Mesendoderm (in vitro differentiated cells): ENCODE data around the gene SDSL.

Experiments used
- DNase-seq: peaks from one replicate; pipeline ENCODE4 v3.0.0; 2013
- H2AK5ac ChIP-seq: 2 replicates; pipeline ENCODE4 v1.6.1; 2013; ENCODE audit warnings: low read length, inconsistent platforms
- H2BK120ac ChIP-seq: 2 replicates; pipeline ENCODE4 v1.6.1; 2013; ENCODE audit warnings: low read depth, mild to moderate bottlenecking, low read length, moderate library complexity, mixed read lengths
- H2BK15ac ChIP-seq: replicated peaks from 2 replicates; pipeline ENCODE4 v1.6.1; 2013; ENCODE audit warnings: low read depth, mild to moderate bottlenecking, moderate library complexity
- H2BK5ac ChIP-seq: 2 replicates; pipeline ENCODE4 v1.6.1; 2013; ENCODE audit warnings: low read length, inconsistent platforms
- H3K18ac ChIP-seq: 2 replicates; pipeline ENCODE4 v1.6.1; 2013; ENCODE audit warnings: mild to moderate bottlenecking, low read length, mixed read lengths
- H3K23ac ChIP-seq: one replicate; pipeline ENCODE4 v1.6.1; 2013; ENCODE audit warnings: low read length
- H3K27ac ChIP-seq: 2 replicates; pipeline ENCODE4 v1.5.1; 2013; ENCODE audit warnings: low read depth, mild to moderate bottlenecking, inconsistent platforms, low read length, moderate library complexity
- H3K27me3 ChIP-seq: 2 replicates; pipeline ENCODE4 v1.6.1; 2013; ENCODE audit warnings: low read length, control low read depth, mild to moderate bottlenecking, inconsistent platforms; ENCODE audit not compliant: insufficient read depth, poor library complexity
- H3K36me3 ChIP-seq: 2 replicates; pipeline ENCODE4 v1.6.1; 2013; ENCODE audit warnings: low read length, inconsistent platforms; ENCODE audit not compliant: control insufficient read depth, insufficient read depth
- H3K4ac ChIP-seq: one replicate; pipeline ENCODE4 v1.6.1; 2013; ENCODE audit warnings: low read depth, mild to moderate bottlenecking, low read length, moderate library complexity
- H3K4me1 ChIP-seq: 2 replicates; pipeline ENCODE4 v1.6.1; 2013; ENCODE audit warnings: low read depth, low read length, inconsistent platforms; ENCODE audit not compliant: control insufficient read depth
- H3K4me2 ChIP-seq: 2 replicates; pipeline ENCODE4 v1.6.1; 2013; ENCODE audit warnings: low read length
- H3K4me3 ChIP-seq: 2 replicates; pipeline ENCODE4 v1.5.1; 2013; ENCODE audit warnings: mild to moderate bottlenecking, low read length
- H3K56ac ChIP-seq: one replicate; pipeline ENCODE4 v1.6.1; 2013; ENCODE audit warnings: low read length
- H3K79me1 ChIP-seq: 2 replicates; pipeline ENCODE4 v1.6.1; 2013; ENCODE audit warnings: low read length, inconsistent platforms
- H3K79me2 ChIP-seq: 2 replicates; pipeline ENCODE4 v1.6.1; 2013; ENCODE audit warnings: mild to moderate bottlenecking, low read length; ENCODE audit not compliant: control insufficient read depth, insufficient read depth
- H3K9ac ChIP-seq: 2 replicates; pipeline ENCODE4 v1.6.1; 2013; ENCODE audit warnings: low read length, inconsistent platforms
- H4K5ac ChIP-seq: one replicate; pipeline ENCODE4 v1.6.1; 2013; ENCODE audit warnings: low read length
- H4K8ac ChIP-seq: one replicate; pipeline ENCODE4 v1.6.1; 2013; ENCODE audit warnings: low read depth, mild to moderate bottlenecking, control low read depth, low read length, moderate library complexity
- WGBS: extraction: QIAGEN DNeasy Blood & Tissue Kit; methylation state at CpG from one replicate; pipeline ENCODE4 v1.1.7; 2013; ENCODE audit warnings: low lambda C conversion rate, missing lambda C conversion rate; ENCODE audit not compliant: insufficient coverage; ENCODE audit errors: extremely low coverage; 5-methylcytosine and 5-hydroxymethylcytosine counted together

The SDSL gene

DNA sequence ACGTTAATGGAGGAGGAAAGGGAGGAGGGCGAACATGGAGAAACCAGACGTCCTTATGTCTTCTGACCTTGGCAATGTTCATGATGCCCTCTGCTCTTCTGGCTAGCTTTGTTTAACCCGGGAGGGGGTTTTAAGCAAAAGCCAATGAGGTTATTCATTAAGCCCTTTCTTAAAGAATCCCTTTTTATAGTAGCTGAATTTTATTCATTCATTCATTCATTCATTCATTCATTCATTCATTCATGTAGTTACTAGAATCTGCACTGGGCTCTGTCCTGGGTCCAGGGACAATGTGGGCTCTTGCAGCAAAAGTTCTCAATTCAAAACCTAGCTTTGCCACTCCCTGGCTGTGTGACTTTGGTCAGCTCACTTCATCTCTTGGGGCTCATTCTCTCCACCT, 35.5 kb downstream of the SDSL start:
- no peak overlapping the region for H2BK120ac ChIP-seq
- no peak overlapping the region for H3K4me2 ChIP-seq
- H3K79me2 ChIP-seq = no peaks in the 10 kb centered on the region
- H3K23ac ChIP-seq = no peak overlapping the region
- no peaks in the 10 kb centered on the region for H3K4me1 ChIP-seq
- no CpG with 5 or more reads among the region's 4 CpGs for WGBS
- H3K27ac ChIP-seq = no peak overlapping the region
- no peak overlapping the region for H3K56ac ChIP-seq
- H3K79me1 ChIP-seq = no peaks in the 10 kb centered on the region
- H3K18ac ChIP-seq = no peak overlapping the region
- no peak for DNase-seq
- no peak overlapping the region for H3K4ac ChIP-seq
- no peak overlapping the region for H2AK5ac ChIP-seq
- H3K36me3 ChIP-seq = no peaks in the 10 kb centered on the region
- no peak overlapping the region for H2BK5ac ChIP-seq
- no peaks in the 10 kb centered on the region for H3K27me3 ChIP-seq
- no peak overlapping the region for H4K5ac ChIP-seq
- H3K4me3 ChIP-seq = no peak overlapping the region
- H2BK15ac ChIP-seq = no peak overlapping the region
- no peak overlapping the region for H4K8ac ChIP-seq
- no peak overlapping the region for H3K9ac ChIP-seq

DNA sequence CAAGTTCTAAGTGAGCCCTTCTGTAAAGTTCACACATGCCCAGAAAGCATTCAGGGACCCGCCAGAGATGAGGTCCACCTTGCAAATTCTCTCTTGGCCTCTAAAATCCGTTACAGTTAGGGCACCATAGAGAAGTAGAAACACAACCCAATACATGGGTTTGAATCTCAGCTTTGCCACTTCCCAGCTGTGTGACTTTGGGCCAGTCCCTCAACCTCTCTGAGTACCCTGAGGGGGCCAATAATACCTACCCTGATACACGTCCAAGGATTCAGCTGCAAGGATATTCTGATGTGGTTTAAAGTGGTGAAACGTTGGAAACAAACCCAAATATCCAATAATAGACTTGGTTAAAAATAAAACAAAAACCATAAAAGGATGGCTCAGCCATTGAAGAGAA, 37.8 kb downstream of the SDSL start:
- DNase-seq = no peak
- Histone ChIP-seq H3K36me3 (no peaks in the 10 kb centered on the region), H4K8ac (no peak overlapping the region), H2BK120ac (no peak overlapping the region), H2BK15ac (no peak overlapping the region), H3K56ac (no peak overlapping the region), H3K27me3 (peaks cover 21% of the 10 kb centered on the region), H3K27ac (no peak overlapping the region), H3K23ac (no peak overlapping the region), H3K4me1 (no peaks in the 10 kb centered on the region), H3K18ac (no peak overlapping the region), H2AK5ac (no peak overlapping the region), H4K5ac (no peak overlapping the region), H3K4ac (no peak overlapping the region), H3K9ac (no peak overlapping the region), H2BK5ac (no peak overlapping the region), H3K4me2 (no peak overlapping the region), H3K4me3 (no peak overlapping the region), H3K79me1 (no peaks in the 10 kb centered on the region), H3K79me2 (no peaks in the 10 kb centered on the region)
- no CpG with 5 or more reads among the region's 4 CpGs for WGBS

DNA sequence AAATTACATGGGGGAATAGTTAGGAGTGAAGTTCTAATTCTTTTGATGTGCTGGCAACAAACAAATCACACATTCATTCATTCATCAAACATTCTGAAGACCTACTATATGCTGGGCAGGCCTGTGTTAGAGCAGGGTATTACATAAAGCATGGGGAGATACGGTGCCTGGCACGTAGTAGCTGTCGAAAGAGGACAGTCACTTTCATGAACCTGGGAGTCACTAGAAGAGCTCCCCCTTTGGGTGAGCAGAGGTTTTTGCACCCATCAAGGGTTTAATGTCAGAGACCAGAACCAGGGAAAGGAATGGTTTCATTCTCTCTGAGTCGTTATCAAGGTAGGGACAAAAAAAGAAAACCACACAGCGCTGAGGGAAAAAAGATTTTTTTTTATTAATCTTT, 39.5 kb downstream of the SDSL start:
- H3K4me2 ChIP-seq = no peak overlapping the region

DNA sequence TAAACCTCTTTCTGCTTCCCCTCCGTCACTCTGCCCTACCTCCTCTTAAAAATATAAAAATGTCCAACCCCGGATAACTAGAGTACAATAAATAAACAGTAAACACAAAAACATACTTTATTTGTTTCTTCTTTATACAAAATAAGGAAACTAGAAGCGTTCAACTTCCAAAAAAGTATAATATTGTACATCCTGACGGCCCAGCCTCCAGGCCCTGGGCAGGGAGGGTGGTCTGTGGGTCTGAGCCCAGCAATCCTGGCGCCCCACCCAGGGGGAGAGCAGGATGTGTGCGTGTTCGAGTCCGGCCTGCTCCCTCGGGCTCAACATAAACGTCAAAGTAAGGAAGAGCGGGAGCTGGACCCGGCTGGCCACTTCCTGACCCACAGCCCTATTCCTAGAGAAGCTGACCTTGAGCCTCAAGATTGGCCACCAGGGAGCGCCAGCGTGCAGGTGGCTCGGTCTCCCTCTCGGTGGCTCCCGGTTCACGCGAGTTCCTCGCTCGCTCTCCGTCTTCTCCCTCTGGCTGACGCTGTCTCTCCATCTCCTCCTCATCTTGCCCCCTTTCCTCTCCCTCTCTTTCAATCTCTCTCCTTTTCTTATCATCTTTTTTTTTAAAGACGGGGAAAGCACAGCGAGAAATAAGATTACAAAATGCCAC, 40.1 kb downstream of the SDSL start:
- no peak overlapping the region for H2AK5ac ChIP-seq
- H2BK15ac ChIP-seq = no peak overlapping the region
- no peak overlapping the region for H3K27ac ChIP-seq
- H2BK120ac ChIP-seq = no peak overlapping the region
- no peak overlapping the region for H4K8ac ChIP-seq
- H3K18ac ChIP-seq = no peak overlapping the region
- no peak overlapping the region for H3K4me3 ChIP-seq
- no peaks in the 10 kb centered on the region for H3K4me1 ChIP-seq
- H3K36me3 ChIP-seq = no peaks in the 10 kb centered on the region
- no peak overlapping the region for H3K4me2 ChIP-seq
- DNase-seq = peak; percentile 82
- H3K27me3 ChIP-seq = peaks cover 44% of the 10 kb centered on the region
- no peak overlapping the region for H3K9ac ChIP-seq
- H4K5ac ChIP-seq = no peak overlapping the region
- WGBS = no CpG with 5 or more reads among the region's 25 CpGs
- H3K4ac ChIP-seq = no peak overlapping the region
- H3K79me1 ChIP-seq = no peaks in the 10 kb centered on the region
- H2BK5ac ChIP-seq = no peak overlapping the region
- H3K23ac ChIP-seq = no peak overlapping the region
- no peaks in the 10 kb centered on the region for H3K79me2 ChIP-seq
- H3K56ac ChIP-seq = no peak overlapping the region

More for the DNA sequence above, 39.5 kb downstream of the SDSL start:
- Histone ChIP-seq H3K27ac (no peak overlapping the region), H4K8ac (no peak overlapping the region), H3K23ac (no peak overlapping the region), H3K4ac (no peak overlapping the region), H3K9ac (no peak overlapping the region), H3K79me2 (no peaks in the 10 kb centered on the region), H3K56ac (no peak overlapping the region), H3K36me3 (no peaks in the 10 kb centered on the region), H4K5ac (no peak overlapping the region), H3K4me1 (no peaks in the 10 kb centered on the region), H2BK120ac (no peak overlapping the region), H2AK5ac (no peak overlapping the region), H2BK15ac (no peak overlapping the region), H3K27me3 (peaks cover 38% of the 10 kb centered on the region), H3K4me3 (no peak overlapping the region), H3K18ac (no peak overlapping the region), H2BK5ac (no peak overlapping the region), H3K79me1 (no peaks in the 10 kb centered on the region)
- WGBS = no CpG with 5 or more reads among the region's 5 CpGs
- DNase-seq = peak; percentile 75

DNA sequence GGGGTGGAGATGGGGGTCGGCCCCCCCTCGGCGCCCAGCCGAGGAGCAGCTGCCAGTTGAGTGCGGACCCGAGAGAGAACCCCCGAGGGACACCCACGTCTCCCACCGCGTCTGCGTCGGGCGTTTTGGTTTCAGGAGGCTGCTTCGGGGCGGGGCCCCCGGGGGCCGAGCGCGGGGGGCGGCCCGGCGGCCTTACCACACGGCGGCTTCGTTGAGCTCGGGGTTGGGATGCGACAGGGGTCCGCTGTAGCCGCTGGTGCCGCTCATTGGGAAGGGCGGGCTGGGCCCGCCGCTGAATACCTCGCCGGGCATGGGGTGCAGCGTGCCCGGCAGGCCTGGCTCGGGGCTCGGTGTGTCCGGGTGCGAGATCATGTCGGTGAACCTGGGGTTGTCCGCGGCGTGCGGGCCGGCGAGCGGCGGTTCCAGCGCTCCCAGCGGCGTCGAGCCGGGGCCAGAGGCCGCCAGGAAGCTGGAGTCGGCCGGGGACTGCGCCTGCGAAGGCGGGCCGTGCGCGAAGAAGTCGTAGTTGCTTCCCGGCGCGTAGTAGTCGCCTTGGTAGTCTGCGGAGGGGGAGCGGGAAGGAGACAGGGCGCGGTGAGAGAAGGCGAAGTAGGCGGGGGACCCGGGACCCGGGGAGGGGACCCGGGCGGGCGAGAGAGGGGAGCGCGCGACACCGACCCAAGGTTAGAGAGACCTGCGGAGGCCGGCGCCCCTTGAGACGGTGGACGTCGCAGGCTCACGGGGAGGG, 41.0 kb downstream of the SDSL start:
- WGBS = no CpG with 5 or more reads among the region's 91 CpGs
- H2BK120ac ChIP-seq = no peak overlapping the region
- H2BK5ac ChIP-seq = no peak overlapping the region
- H3K79me1 ChIP-seq = no peaks in the 10 kb centered on the region
- H3K4ac ChIP-seq = no peak overlapping the region
- H2BK15ac ChIP-seq = no peak overlapping the region
- H3K18ac ChIP-seq = no peak overlapping the region
- H3K9ac ChIP-seq = no peak overlapping the region
- peak overlapping the region; percentile 5 for H3K4me2 ChIP-seq
- no peaks in the 10 kb centered on the region for H3K4me1 ChIP-seq
- no peak overlapping the region for H3K4me3 ChIP-seq
- DNase-seq = no peak
- H3K56ac ChIP-seq = peak overlapping the region; percentile 37
- no peaks in the 10 kb centered on the region for H3K36me3 ChIP-seq
- H2AK5ac ChIP-seq = no peak overlapping the region
- peaks cover 53% of the 10 kb centered on the region for H3K27me3 ChIP-seq
- H4K5ac ChIP-seq = no peak overlapping the region
- no peak overlapping the region for H3K23ac ChIP-seq
- H3K79me2 ChIP-seq = no peaks in the 10 kb centered on the region
- no peak overlapping the region for H4K8ac ChIP-seq
- no peak overlapping the region for H3K27ac ChIP-seq
